Measurements from ENCODE around the gene SMYD3.

The SMYD3 gene

GRCh38 chr1:246306415-246307037 is 200.6 kb downstream of the SMYD3 start:
- peak; percentile 49 for DNase-seq (ENCODE audit: low read depth)

- DNase-seq (ENCODE audit: low read depth) = no peak
Observed at GRCh38 chr1:246304484-246305259, 202.4 kb downstream of the SMYD3 start.

GRCh38 chr1:246302711-246303317 is 204.3 kb downstream of the SMYD3 start:
- DNase-seq (ENCODE audit: low read depth) = no peak

GRCh38 chr1:246302251-246302625 is 204.8 kb downstream of the SMYD3 start:
- peak; percentile 16 for DNase-seq (ENCODE audit: low read depth)

- DNase-seq (ENCODE audit: low read depth) = peak; percentile 16
Observed at GRCh38 chr1:246301553-246302250, 205.4 kb downstream of the SMYD3 start.

GRCh38 chr1:246300626-246301549 is 206.2 kb downstream of the SMYD3 start:
- no peak for DNase-seq (ENCODE audit: low read depth)

GRCh38 chr1:246297279-246298265 is 209.5 kb downstream of the SMYD3 start:
- DNase-seq (ENCODE audit: low read depth) = no peak

GRCh38 chr1:246295968-246296367 is 211.1 kb downstream of the SMYD3 start:
- DNase-seq (ENCODE audit: low read depth) = no peak

GRCh38 chr1:246295340-246295739 is 211.7 kb downstream of the SMYD3 start:
- DNase-seq (ENCODE audit: low read depth) = no peak

- no peak for DNase-seq (ENCODE audit: low read depth)
Observed at GRCh38 chr1:246294263-246294662, 212.8 kb downstream of the SMYD3 start.

- no peak for DNase-seq (ENCODE audit: low read depth)
Observed at GRCh38 chr1:246293366-246294121, 213.5 kb downstream of the SMYD3 start.

- no peak for DNase-seq (ENCODE audit: low read depth)
Observed at GRCh38 chr1:246292571-246292970, 214.5 kb downstream of the SMYD3 start.

GRCh38 chr1:246291127-246291526 is 216.0 kb downstream of the SMYD3 start:
- DNase-seq (ENCODE audit: low read depth) = no peak

- DNase-seq (ENCODE audit: low read depth) = peak; percentile 43
Observed at GRCh38 chr1:246283771-246284410, 223.2 kb downstream of the SMYD3 start.

- DNase-seq (ENCODE audit: low read depth) = no peak
Observed at GRCh38 chr1:246281639-246282038, 225.4 kb downstream of the SMYD3 start.

- no peak for DNase-seq (ENCODE audit: low read depth)
Observed at GRCh38 chr1:246281195-246281594, 225.9 kb downstream of the SMYD3 start.

GRCh38 chr1:246280551-246280950 is 226.5 kb downstream of the SMYD3 start:
- DNase-seq (ENCODE audit: low read depth) = peak; percentile 52

- no peak for DNase-seq (ENCODE audit: low read depth)
Observed at GRCh38 chr1:246279402-246279801, 227.7 kb downstream of the SMYD3 start.

- DNase-seq (ENCODE audit: low read depth) = no peak
Observed at GRCh38 chr1:246278371-246278770, 228.7 kb downstream of the SMYD3 start.

Measured in EH (cell line).